Activated naive CD4-positive, alpha-beta T cell treated with anti-CD3 and anti-CD28 coated beads, Interleukin-2, amount 50 U/mL, for 24 hours (primary cell): Measurements from ENCODE around the gene CELA1.

ENCODE experiments used
- H3K27ac Mint-ChIP-seq: one replicate; pipeline ENCODE4 v1.8.0; 2021; ENCODE audit warnings: mild to moderate bottlenecking, mixed read lengths
- H3K27me3 Mint-ChIP-seq: one replicate; pipeline ENCODE4 v1.8.0; 2021; ENCODE audit warnings: mixed read lengths
- H3K36me3 Mint-ChIP-seq: one replicate; pipeline ENCODE4 v1.8.0; 2021; ENCODE audit warnings: mixed read lengths
- H3K4me1 Mint-ChIP-seq: one replicate; pipeline ENCODE4 v1.8.0; 2021; ENCODE audit warnings: mixed read lengths
- H3K4me3 Mint-ChIP-seq: one replicate; pipeline ENCODE4 v1.8.0; 2021; ENCODE audit warnings: mild to moderate bottlenecking, mixed read lengths
- H3K9me3 Mint-ChIP-seq: one replicate; pipeline ENCODE4 v1.8.0; 2021; ENCODE audit warnings: mixed read lengths

CELA1 gene

GRCh38 chr12:51346581-51346980 is at the start of gene CELA1:
Gene CELA1, minus strand, starts transcription at chr12:51346679. Its CDS starts 41 bp downstream, at chr12:51346638.
- H3K36me3 Mint-ChIP-seq, result no peaks in the 10 kb centered on the region
- H3K27ac Mint-ChIP-seq, result peak within 1 kb of the TSS; percentile 74
- peaks cover 4% of the 10 kb centered on the region for H3K4me1 Mint-ChIP-seq
- H3K9me3 Mint-ChIP-seq, result no peaks in the 10 kb centered on the region
- no peak within 1 kb of the TSS for H3K4me3 Mint-ChIP-seq
- no peaks in the 10 kb centered on the region for H3K27me3 Mint-ChIP-seq

- Mint-ChIP-seq H3K9me3 (no peaks in the 10 kb centered on the region), H3K4me1 (peaks cover 45% of the 10 kb centered on the region), H3K27me3 (no peaks in the 10 kb centered on the region), H3K4me3 (peak overlapping the region; percentile 49), H3K27ac (peak overlapping the region; percentile 65), H3K36me3 (no peaks in the 10 kb centered on the region)
Observed at GRCh38 chr12:51395283-51396230, 49.1 kb upstream of the CELA1 start.

DNA sequence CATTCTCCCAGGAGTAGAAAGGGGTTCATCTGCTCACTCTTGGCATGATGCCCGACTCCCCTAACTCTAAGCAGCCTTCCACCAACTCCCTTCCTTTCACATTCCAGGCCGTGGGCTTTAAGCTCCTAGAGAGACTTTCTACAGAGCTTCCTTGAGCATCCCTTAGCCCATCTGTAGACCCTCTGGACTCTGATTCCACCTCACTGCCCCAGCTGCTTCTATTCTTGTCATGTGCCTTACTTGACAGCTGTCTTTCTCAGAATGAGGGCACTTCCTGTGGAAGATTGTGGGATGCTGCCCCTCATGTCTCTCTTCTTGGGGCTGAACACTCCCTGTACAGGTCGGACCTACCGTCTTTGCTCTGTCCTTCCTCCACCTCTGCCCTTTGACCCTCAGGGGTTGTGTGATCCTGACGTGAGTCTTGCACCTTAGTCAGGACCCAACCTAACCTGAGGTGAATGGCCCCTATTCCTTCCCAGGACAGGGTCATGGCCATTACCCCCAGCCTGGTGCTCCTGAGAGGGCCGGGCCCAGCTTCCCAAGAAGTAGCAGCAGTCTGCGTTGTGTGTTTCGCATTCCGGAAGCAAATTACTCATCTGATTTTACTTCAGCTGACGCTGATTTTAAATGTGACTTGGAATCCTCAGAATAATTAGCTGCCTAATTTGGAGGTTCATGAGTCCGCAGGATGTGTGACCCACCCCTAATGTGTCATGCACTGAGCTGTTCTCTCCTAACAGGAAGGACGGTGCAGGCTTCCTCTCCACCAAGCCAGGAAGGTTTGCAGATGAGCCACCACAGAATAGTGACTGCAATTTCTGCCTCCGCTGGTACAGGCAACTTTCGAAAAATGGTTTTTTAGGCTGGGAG is 47.4 kb upstream of the CELA1 start:
- no peaks in the 10 kb centered on the region for H3K36me3 Mint-ChIP-seq
- H3K27me3 Mint-ChIP-seq, result no peaks in the 10 kb centered on the region
- peaks cover 62% of the 10 kb centered on the region for H3K4me1 Mint-ChIP-seq
- H3K27ac Mint-ChIP-seq, result peak overlapping the region; percentile 65
- peak overlapping the region; percentile 81 for H3K4me3 Mint-ChIP-seq
- H3K9me3 Mint-ChIP-seq, result no peaks in the 10 kb centered on the region

- Mint-ChIP-seq H3K27ac (peak overlapping the region; percentile 62), H3K27me3 (no peaks in the 10 kb centered on the region), H3K36me3 (no peaks in the 10 kb centered on the region), H3K4me1 (peaks cover 72% of the 10 kb centered on the region), H3K4me3 (peak overlapping the region; percentile 81), H3K9me3 (no peaks in the 10 kb centered on the region)
Observed at GRCh38 chr12:51392556-51393237, 46.2 kb upstream of the CELA1 start.

DNA sequence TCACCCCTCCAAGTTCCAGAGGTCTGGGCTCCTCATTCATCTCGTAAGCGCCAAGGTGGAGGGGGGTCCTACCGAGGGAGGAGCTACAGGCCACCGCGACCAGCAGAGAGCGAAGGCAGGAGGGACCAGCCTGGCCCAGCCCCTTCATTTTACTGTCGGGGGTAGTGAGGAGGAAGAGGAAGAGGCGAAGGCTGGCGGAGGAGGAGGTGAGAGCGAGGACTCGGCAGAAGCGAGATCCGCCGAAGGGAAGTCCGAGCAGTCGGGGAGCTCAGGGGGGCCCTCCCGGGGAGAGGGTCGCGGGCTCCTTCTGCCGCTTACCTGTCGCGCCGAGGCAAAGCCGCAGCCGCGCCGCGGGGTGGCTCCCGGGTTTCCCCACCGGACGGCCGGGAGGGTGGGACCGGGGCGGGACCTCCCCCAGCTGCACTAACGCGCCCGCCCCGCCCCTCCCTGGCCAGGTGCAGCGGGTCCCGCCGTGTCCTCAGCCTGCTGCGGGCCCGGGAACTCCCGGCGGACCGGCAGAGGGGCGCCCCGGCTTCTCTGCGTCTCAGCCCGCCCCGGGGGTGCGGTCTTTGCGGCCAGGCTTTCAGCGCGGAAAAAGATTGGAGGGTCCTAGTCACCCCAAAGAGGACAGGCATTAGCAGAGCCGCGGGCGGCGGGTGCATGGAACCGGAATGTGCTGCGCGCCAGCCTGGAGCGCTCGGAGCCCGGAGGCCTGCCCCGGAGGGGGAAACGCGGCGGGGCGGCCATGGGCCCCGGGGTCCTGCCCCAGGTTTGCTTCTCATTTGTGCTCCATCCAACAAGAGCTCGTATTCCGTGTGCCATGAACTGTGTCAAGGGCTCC is 45.0 kb upstream of the CELA1 start, which contains the start of gene GALNT6:
Gene GALNT6 (minus strand): TSS at position 124 of the 841 bp plus-strand sequence. CDS start 11,625 bp downstream, outside the sequence.
- Mint-ChIP-seq H3K9me3 (no peaks in the 10 kb centered on the region), H3K27me3 (no peaks in the 10 kb centered on the region), H3K4me3 (peak within 1 kb of the TSS; percentile 91), H3K27ac (peak within 1 kb of the TSS; percentile 74), H3K36me3 (no peaks in the 10 kb centered on the region), H3K4me1 (peaks cover 79% of the 10 kb centered on the region)

DNA sequence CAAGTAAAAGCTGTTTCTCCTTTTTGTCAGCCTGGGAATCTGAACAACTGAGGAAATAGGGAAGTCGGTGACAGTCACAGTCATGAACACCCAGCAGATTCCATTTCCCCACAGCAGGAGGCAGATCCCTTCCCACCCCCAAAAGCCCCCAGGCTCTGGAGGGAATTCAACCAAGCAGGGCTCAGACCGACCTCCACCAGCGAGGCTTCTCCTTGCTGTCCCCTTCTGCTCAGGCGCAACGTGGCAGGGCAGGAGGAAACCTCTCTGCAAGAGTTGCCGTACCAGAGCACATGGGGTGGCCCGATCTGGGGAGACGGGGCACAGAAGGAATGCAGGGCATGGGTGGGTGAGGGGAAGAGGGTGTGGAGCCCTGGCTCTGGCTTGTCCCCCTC is 44.4 kb upstream of the CELA1 start:
- H3K9me3 Mint-ChIP-seq, result no peaks in the 10 kb centered on the region
- peaks cover 79% of the 10 kb centered on the region for H3K4me1 Mint-ChIP-seq
- no peaks in the 10 kb centered on the region for H3K36me3 Mint-ChIP-seq
- H3K27ac Mint-ChIP-seq, result peak overlapping the region; percentile 74
- peak overlapping the region; percentile 91 for H3K4me3 Mint-ChIP-seq
- H3K27me3 Mint-ChIP-seq, result no peaks in the 10 kb centered on the region

DNA sequence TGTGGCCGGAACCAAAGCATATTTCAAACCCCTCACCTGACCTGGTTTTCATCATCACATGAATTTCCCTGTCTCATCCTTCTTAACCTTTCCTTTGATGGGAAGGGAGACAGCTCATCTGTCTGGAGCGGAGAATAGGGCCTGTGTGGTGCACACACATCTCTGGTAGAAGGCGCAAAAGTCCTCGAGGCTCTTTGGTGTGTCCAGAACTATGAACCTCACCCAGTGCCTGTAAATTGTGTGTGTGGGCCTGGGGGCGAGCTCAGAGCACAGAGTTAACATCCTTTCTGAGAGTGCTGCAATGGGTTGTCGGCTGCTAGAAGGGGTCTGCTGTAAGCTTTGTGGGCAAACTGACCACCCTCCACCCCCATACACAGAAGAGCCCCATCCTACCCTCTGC is 44.0 kb upstream of the CELA1 start:
- no peaks in the 10 kb centered on the region for H3K27me3 Mint-ChIP-seq
- H3K36me3 Mint-ChIP-seq, result no peaks in the 10 kb centered on the region
- H3K27ac Mint-ChIP-seq, result peak overlapping the region; percentile 68
- H3K9me3 Mint-ChIP-seq, result no peaks in the 10 kb centered on the region
- peaks cover 75% of the 10 kb centered on the region for H3K4me1 Mint-ChIP-seq
- H3K4me3 Mint-ChIP-seq, result peak overlapping the region; percentile 91

DNA sequence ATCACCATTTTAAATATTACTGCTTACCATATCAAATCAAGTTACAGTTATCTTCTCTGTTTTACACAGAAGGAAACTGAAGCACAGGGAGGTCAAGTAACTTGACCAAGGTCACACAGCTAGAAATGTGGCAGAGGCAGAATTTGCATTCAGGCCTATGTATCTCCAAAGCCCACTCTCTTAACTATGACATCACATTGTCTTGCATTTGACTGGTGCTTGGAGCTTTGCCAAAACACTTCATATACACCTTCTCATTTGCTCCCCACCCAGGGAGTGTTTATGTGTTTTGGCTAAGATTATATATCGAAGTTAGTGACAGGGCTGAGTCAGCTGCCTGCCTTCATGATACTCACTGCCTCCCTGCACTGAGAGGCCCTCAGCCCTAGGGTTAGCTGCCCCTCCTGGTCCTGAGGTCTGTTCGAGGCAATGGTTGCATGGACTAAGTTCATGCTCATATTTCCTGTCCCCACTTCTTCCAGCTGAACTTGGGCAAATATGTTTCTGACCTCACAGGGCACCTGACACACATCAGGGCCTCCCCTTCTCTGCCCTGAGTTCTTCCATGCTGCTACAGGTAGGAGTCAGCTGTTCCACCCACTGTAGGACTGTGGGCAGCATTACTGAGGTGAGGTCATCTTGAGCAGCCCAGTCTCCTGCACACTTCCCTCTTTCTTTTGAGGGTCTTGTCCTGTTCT is 43.0 kb upstream of the CELA1 start:
- peaks cover 64% of the 10 kb centered on the region for H3K4me1 Mint-ChIP-seq
- peak overlapping the region; percentile 11 for H3K4me3 Mint-ChIP-seq
- no peak overlapping the region for H3K27ac Mint-ChIP-seq
- H3K36me3 Mint-ChIP-seq, result no peaks in the 10 kb centered on the region
- no peaks in the 10 kb centered on the region for H3K9me3 Mint-ChIP-seq
- no peaks in the 10 kb centered on the region for H3K27me3 Mint-ChIP-seq

DNA sequence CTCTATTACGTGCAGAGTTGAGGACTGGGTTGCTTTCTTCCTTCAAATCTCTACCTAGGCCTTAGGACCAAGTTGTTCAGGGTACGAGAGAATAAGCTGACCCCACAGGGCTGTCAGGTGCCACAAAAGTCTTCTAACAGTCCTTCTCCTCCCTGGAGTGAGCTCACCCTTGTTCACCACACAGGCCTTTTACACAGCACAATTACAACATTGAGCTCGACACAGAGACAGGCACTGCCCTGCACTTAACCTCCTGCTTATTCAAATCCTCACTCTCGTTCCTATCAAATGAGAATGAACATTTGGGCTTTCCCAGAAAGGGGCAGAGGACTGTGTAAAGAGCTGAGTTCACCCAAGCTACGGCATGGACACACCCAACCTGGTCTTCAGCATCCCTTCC is 42.4 kb upstream of the CELA1 start:
- no peak overlapping the region for H3K4me3 Mint-ChIP-seq
- no peak overlapping the region for H3K27ac Mint-ChIP-seq
- H3K9me3 Mint-ChIP-seq, result no peaks in the 10 kb centered on the region
- no peaks in the 10 kb centered on the region for H3K27me3 Mint-ChIP-seq
- H3K36me3 Mint-ChIP-seq, result no peaks in the 10 kb centered on the region
- H3K4me1 Mint-ChIP-seq, result peaks cover 64% of the 10 kb centered on the region

DNA sequence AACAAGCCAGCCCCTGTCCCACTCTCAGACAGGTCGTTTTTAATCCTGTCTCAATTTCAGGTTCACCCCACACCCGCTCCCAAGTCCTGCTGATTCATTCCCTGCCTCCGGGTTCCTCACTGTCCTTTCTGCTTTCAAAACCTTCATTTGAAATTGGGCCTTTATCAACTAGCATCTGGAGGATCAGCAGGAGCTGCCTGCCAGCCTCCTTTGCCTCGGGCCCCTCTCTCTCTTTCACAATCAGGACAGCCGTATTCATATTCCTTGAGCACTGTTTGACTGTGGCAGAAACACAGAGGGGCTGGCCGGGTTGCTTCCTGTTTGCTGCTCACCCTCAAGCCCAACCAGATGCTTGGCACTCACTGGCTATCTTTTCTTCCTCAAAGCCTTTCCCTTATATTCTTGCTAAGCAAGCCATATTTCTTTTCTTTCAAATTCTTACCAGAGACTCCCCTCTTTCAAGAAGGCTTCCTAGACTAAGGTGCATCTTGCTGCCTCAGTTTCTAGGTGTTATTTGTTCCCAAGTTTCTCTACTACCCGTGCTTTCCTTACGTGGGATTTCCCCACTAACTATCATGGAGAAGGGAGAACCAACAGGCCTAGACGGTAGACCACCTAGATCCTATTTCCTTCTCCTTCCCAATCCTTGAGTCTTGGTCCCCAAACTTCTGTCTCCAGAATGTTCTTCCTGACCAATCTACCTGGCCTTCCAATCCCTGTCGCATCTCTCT is 41.8 kb upstream of the CELA1 start:
- H3K4me3 Mint-ChIP-seq, result no peak overlapping the region
- no peaks in the 10 kb centered on the region for H3K36me3 Mint-ChIP-seq
- no peaks in the 10 kb centered on the region for H3K27me3 Mint-ChIP-seq
- H3K9me3 Mint-ChIP-seq, result no peaks in the 10 kb centered on the region
- peaks cover 64% of the 10 kb centered on the region for H3K4me1 Mint-ChIP-seq
- H3K27ac Mint-ChIP-seq, result no peak overlapping the region

GRCh38 chr12:51386351-51386750 is 39.9 kb upstream of the CELA1 start:
- H3K36me3 Mint-ChIP-seq, result no peaks in the 10 kb centered on the region
- H3K27me3 Mint-ChIP-seq, result no peaks in the 10 kb centered on the region
- H3K9me3 Mint-ChIP-seq, result no peaks in the 10 kb centered on the region
- no peak overlapping the region for H3K27ac Mint-ChIP-seq
- H3K4me1 Mint-ChIP-seq, result peaks cover 73% of the 10 kb centered on the region
- no peak overlapping the region for H3K4me3 Mint-ChIP-seq

DNA sequence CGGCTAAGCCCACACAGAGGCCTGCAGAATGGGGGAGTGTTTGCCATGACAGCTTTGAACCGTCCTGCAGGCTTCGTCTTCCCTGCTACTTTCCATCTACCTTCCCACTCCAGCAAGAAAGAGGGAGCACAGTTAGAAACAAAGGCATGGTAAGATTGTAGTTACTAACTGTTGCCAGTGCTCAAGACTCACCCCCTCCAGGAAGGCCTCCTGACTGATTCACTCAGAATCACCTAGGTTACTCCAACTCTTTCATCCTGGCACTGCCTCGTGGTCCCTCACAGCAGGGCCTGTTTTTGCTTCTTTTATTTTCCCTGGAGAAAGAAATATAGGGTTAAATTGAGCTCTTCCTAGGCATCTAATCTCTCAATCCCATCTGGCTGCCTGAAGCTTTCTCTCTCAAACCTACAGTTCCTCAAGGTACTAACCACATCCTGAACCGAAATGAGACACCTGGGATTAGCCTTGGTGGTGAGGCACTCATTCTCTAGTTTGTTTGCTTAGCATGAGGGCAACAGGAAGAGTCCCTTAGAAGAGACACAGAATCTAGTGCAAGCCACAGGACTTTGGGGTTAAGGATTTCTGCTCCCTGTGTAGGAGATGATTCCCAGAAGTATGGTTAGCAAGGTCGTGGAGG is 36.9 kb upstream of the CELA1 start:
- H3K9me3 Mint-ChIP-seq, result no peaks in the 10 kb centered on the region
- peaks cover 8% of the 10 kb centered on the region for H3K36me3 Mint-ChIP-seq
- no peak overlapping the region for H3K27ac Mint-ChIP-seq
- H3K27me3 Mint-ChIP-seq, result no peaks in the 10 kb centered on the region
- H3K4me3 Mint-ChIP-seq, result no peak overlapping the region
- H3K4me1 Mint-ChIP-seq, result peaks cover 45% of the 10 kb centered on the region

GRCh38 chr12:51382173-51382572 is 35.7 kb upstream of the CELA1 start:
- Mint-ChIP-seq H3K27me3 (no peaks in the 10 kb centered on the region), H3K27ac (no peak overlapping the region), H3K4me1 (peaks cover 36% of the 10 kb centered on the region), H3K4me3 (peak overlapping the region; percentile 11), H3K36me3 (peaks cover 16% of the 10 kb centered on the region), H3K9me3 (no peaks in the 10 kb centered on the region)
